OCI-LY3 (cell line): ENCODE results near the gene TUBGCP4.
"Not testable (repeated sequence)": the region's sequence is repeated elsewhere in the genome, so short reads cannot be mapped to it uniquely, and the experiment has no call there.

ENCODE experiments used
- H2AFZ ChIP-seq: fragments of 200-600, 300-600 bp; shearing (Covaris generic); 2 replicates; pipeline ENCODE4 v1.6.0; 2014; ENCODE audit warnings: antibody characterized with exemption, low read depth, low read length
- H3K27ac ChIP-seq: fragments of 200-600, 300-600 bp; sonication (generic); 2 replicates; pipeline ENCODE4 v1.5.1; 2014; ENCODE audit warnings: mild to moderate bottlenecking, low read length, moderate library complexity, mixed read lengths
- H3K27me3 ChIP-seq: fragments of 200-600, 300-600 bp; sonication (generic); 2 replicates; pipeline ENCODE4 v1.6.1; 2014; ENCODE audit warnings: low read depth, low read length, mixed read lengths
- H3K36me3 ChIP-seq: fragments of 200-600, 300-600 bp; sonication (generic); replicated peaks from 2 replicates; pipeline ENCODE3; 2014; ENCODE audit warnings: low read depth, low read length, mixed read lengths
- H3K4me1 ChIP-seq: fragments of 300-600, 200-600 bp; sonication (generic); 2 replicates; pipeline ENCODE4 v1.6.1; 2014; ENCODE audit warnings: low read length, mixed read lengths
- H3K4me2 ChIP-seq: fragments of 200-600, 300-600 bp; sonication (generic); 2 replicates; pipeline ENCODE4 v1.6.1; 2014; ENCODE audit warnings: low read length, mixed read lengths
- H3K4me3 ChIP-seq: fragments of 300-600, 200-600 bp; sonication (generic); 2 replicates; pipeline ENCODE4 v1.5.1; 2014; ENCODE audit warnings: antibody characterized with exemption, mild to moderate bottlenecking, low read length, moderate library complexity
- H3K79me2 ChIP-seq: fragments of 300-600, 200-600 bp; shearing (Covaris generic); 2 replicates; pipeline ENCODE4 v1.6.1; 2014; ENCODE audit warnings: mild to moderate bottlenecking, low read length, mixed read lengths
- H3K9ac ChIP-seq: fragments of 300-600, 200-600 bp; shearing (Covaris generic); 2 replicates; pipeline ENCODE4 v1.6.0; 2014; ENCODE audit warnings: mild to moderate bottlenecking, low read length, moderate library complexity
- H3K9me3 ChIP-seq: fragments of 200-600, 300-600 bp; shearing (Covaris generic); 2 replicates; pipeline ENCODE4 v1.6.1; 2014; ENCODE audit warnings: low read length, mixed read lengths; ENCODE audit not compliant: insufficient read depth
- H4K20me1 ChIP-seq: fragments of 200-600, 300-600 bp; sonication (generic); 2 replicates; pipeline ENCODE4 v1.6.1; 2016; ENCODE audit warnings: low read length, mixed read lengths; ENCODE audit not compliant: insufficient read depth
- EZH2phosphoT487 ChIP-seq: fragments of 200-600 bp; shearing (Covaris generic); IDR thresholded peaks from 2 replicates; pipeline ENCODE4 v1.6.1; 2018; ENCODE audit warnings: antibody characterized with exemption, mixed run types, low read depth
- TF ChIP-seq, protein P1 (sequence below): fragments of 200-600, 300-600 bp; sonication (generic); IDR thresholded peaks from 2 replicates; pipeline ENCODE4 v1.5.1; 2014; ENCODE audit warnings: antibody characterized with exemption, low read length, low read depth

The TUBGCP4 gene

DNA sequence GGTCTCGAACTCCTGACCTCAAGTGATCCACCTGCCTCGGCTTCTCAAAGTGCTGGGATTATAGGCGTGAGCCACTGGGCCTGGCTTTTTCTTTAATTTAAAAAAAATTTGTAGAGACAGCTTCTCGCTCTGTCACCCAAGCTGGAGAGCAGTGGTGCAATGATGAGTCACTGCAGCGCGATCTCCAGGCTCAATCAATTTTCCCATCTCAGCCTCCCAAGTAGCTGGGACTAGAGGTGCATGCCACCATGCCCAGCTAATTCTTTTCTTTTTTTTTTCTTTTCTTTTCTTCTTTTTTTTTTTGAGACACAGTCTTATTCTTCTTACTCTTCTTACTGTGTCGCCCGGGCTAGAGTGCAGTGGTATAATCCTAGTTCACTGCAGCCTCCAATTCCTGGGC, 19.8 kb downstream of the TUBGCP4 start:
- TF ChIP-seq, protein P1, sequence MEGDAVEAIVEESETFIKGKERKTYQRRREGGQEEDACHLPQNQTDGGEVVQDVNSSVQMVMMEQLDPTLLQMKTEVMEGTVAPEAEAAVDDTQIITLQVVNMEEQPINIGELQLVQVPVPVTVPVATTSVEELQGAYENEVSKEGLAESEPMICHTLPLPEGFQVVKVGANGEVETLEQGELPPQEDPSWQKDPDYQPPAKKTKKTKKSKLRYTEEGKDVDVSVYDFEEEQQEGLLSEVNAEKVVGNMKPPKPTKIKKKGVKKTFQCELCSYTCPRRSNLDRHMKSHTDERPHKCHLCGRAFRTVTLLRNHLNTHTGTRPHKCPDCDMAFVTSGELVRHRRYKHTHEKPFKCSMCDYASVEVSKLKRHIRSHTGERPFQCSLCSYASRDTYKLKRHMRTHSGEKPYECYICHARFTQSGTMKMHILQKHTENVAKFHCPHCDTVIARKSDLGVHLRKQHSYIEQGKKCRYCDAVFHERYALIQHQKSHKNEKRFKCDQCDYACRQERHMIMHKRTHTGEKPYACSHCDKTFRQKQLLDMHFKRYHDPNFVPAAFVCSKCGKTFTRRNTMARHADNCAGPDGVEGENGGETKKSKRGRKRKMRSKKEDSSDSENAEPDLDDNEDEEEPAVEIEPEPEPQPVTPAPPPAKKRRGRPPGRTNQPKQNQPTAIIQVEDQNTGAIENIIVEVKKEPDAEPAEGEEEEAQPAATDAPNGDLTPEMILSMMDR = no peak
- TF ChIP-seq EZH2phosphoT487 = no peak
- Histone ChIP-seq H3K27me3 (no peaks in the 10 kb centered on the region), H3K4me1 (no peaks in the 10 kb centered on the region), H4K20me1 (no peaks in the 10 kb centered on the region), H3K9ac (no peak overlapping the region), H3K79me2 (no peaks in the 10 kb centered on the region), H3K36me3 (peaks cover 35% of the 10 kb centered on the region), H3K9me3 (no peaks in the 10 kb centered on the region), H3K4me3 (no peak overlapping the region), H3K4me2 (no peak overlapping the region), H3K27ac (no peak overlapping the region), H2AFZ (no peak overlapping the region)

DNA sequence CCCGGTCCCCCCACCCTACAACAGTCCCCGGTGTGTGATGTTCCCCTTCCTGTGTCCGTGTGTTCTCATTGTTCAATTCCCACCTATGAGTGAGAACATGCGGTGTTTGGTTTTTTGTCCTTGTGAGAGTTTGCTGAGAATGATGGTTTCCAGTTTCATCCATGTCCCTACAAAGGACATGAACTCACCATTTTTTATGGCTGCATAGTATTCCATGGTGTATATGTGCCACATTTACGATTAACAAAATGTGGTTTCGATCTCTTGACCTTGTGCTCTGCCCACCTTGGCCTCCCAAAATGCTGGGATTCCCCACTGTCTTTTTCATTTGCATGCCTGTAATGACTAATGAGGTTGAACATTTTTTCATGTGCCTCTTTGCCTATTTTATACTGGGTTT, 22.7 kb downstream of the TUBGCP4 start:
- H3K4me3 ChIP-seq, H3K4me2 ChIP-seq, H3K9ac ChIP-seq, H3K27ac ChIP-seq, H3K27me3 ChIP-seq, H3K79me2 ChIP-seq, H3K9me3 ChIP-seq, H4K20me1 ChIP-seq, H3K4me1 ChIP-seq, H2AFZ ChIP-seq: not testable (repeated sequence)
- peaks cover 46% of the 10 kb centered on the region for H3K36me3 ChIP-seq

DNA sequence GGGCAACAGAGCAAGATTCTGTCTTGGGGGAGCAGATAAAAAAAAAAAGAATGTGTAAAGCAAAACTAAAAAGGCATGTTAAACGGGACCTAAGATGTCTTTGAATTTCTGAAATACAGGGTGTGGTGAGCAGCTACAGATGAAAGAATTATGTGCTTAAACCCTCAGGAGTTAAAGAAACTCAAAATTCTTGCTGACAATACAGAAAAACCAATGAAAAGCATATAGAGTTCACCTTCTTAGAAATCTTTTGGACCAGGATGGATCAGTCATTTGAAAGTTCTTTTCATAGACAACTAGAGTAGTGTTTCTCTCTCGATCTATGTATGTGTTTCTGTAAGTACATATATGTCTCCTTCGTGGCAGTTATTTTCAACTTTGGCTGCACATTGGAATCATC, 31.4 kb downstream of the TUBGCP4 start:
- no peaks in the 10 kb centered on the region for H3K79me2 ChIP-seq

DNA sequence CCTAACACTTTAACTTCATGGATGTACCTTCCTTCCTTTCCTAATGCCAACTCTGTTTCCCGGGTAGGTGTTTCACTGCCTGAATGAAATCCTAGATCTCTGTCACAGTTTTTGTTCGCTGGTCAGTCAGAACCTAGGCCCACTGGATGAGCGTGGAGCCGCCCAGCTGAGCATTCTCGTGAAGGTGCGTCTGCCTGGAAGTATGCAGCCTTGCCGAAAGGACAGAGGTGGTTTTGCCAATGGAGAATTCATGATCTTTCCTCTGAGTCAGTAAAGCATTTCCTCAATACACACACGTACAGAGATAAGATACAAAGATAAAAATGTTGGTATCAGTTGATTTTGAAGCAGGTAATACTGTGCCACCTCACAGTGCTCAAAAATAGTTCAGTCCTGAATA, 32.7 kb downstream of the TUBGCP4 start:
- Histone ChIP-seq H3K27me3 (no peaks in the 10 kb centered on the region), H3K4me1 (no peaks in the 10 kb centered on the region), H3K9ac (no peak overlapping the region), H3K4me2 (no peak overlapping the region), H3K9me3 (no peaks in the 10 kb centered on the region), H3K4me3 (no peak overlapping the region), H3K79me2 (no peaks in the 10 kb centered on the region), H3K36me3 (peaks cover 57% of the 10 kb centered on the region), H3K27ac (no peak overlapping the region), H4K20me1 (no peaks in the 10 kb centered on the region), H2AFZ (no peak overlapping the region)
- no peak for TF ChIP-seq EZH2phosphoT487
- TF ChIP-seq, protein P1 = no peak

More for the DNA sequence above, 31.4 kb downstream of the TUBGCP4 start:
- Histone ChIP-seq H3K9me3 (no peaks in the 10 kb centered on the region), H3K36me3 (peaks cover 59% of the 10 kb centered on the region), H3K27me3 (no peaks in the 10 kb centered on the region), H2AFZ (no peak overlapping the region), H3K4me3 (no peak overlapping the region), H3K4me1 (no peaks in the 10 kb centered on the region), H3K4me2 (no peak overlapping the region), H3K9ac (no peak overlapping the region), H3K27ac (no peak overlapping the region), H4K20me1 (no peaks in the 10 kb centered on the region)
- TF ChIP-seq, protein P1 = no peak
- TF ChIP-seq EZH2phosphoT487 = no peak

DNA sequence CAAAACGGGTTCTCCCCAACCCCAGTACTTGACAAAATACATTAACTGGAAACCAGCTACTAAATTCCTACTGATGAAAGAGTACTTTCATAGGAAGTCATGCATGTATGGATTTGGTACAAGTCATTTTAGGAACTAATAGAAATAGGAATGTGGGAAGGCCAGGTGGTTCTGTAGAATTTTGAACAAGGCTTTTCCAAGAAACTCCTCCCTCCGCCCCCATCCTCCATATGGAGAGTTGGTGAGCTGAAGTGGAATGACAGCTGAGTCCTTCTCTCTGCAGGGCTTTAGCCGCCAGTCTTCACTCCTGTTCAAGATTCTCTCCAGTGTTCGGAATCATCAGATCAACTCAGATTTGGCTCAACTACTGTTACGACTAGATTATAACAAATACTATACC, 33.2 kb downstream of the TUBGCP4 start:
- H3K4me2 ChIP-seq = no peak overlapping the region
- no peak for TF ChIP-seq EZH2phosphoT487
- TF ChIP-seq, protein P1 = no peak
- H3K4me3 ChIP-seq = no peak overlapping the region
- no peak overlapping the region for H3K9ac ChIP-seq
- H3K79me2 ChIP-seq = no peaks in the 10 kb centered on the region
- no peaks in the 10 kb centered on the region for H4K20me1 ChIP-seq
- no peaks in the 10 kb centered on the region for H3K4me1 ChIP-seq
- no peaks in the 10 kb centered on the region for H3K9me3 ChIP-seq
- no peak overlapping the region for H2AFZ ChIP-seq
- H3K36me3 ChIP-seq = peaks cover 57% of the 10 kb centered on the region
- H3K27ac ChIP-seq = no peak overlapping the region
- no peaks in the 10 kb centered on the region for H3K27me3 ChIP-seq
